NCI-H748 (cell line): Measurements from ENCODE around the gene ARHGAP15.

Experiments used
- DNase-seq: peaks from one replicate; lab custom pipeline; 2025; ENCODE audit not compliant: unreplicated experiment; lab: John Stamatoyannopoulos, UW

The ARHGAP15 gene

DNA sequence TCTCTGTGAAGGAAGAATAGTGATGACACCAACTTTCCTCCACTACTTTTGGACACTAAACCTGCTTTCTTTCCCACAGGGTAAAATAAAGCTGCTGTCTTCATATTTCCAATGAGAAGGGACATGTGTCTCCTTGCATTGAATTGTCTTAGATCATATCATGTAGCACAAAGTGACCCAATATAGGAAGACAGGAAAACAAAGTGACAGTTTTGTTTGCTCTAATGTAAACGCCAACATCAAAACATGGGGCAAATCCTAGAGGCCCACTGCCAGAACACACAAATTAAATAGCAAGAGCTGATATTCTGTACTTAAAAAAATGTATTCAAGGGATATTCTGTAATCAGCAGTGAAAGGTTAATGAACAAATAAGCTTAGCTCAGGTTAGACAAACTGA lies 36.1 kb downstream of the ARHGAP15 start:
- no peak for DNase-seq

DNA sequence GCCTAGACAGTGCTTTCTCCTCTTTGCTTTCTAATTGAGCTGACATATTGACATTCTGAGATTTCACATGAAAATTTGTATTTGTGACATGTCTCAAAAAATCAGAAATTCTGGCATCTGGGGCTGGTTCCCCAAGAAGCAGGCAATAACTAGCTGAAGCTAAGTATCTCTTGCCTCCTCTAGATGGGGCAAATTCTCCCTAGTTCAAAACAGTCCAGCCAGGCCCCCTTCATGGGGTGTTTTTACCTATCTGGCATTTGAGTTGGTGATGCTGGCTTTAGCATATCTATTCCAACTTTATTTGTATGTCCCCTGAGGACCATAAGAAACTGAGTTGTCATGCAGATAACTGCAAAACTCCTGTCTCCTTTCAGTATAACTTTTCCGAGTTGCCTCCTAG lies 39.9 kb downstream of the ARHGAP15 start:
- no peak for DNase-seq

DNA sequence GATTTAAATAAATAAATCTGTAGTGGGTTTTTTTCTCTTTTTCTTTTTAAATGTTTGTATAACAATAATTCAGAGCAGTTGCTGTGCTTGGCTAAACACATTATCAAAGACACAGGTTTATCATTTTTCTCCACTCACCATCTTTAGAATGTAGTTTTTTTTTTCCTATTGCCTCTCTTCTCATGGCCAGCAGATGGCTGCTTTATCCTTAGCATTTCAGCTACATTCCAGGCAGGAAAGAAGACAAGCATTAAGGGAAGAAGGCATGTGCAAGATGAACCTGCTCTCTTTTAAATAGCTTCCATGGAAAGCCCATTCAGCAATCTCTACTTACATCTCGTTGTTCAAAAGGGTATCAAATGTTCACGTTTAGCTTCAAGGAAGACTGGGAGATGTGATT lies 42.6 kb downstream of the ARHGAP15 start:
- DNase-seq: peak; percentile 5

DNA sequence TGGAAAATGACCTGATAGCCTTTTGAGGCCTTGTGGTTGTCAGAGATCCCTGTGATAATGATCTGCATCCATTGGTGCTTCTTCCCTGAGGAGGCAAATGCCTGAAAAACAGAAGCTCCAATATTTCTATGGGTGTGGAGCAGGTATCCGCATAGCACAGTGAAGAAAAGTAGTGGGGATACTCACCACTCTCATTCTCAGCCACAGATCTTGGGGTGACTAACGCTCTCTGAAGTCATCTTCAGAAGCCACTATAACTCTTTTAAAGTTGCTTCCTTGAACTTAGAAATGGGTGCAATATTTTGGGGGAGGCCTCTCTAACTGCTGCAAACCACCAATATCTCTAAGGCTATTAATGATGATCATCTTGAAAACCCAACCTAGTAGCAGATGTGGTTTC lies 46.2 kb downstream of the ARHGAP15 start:
- no peak for DNase-seq

DNA sequence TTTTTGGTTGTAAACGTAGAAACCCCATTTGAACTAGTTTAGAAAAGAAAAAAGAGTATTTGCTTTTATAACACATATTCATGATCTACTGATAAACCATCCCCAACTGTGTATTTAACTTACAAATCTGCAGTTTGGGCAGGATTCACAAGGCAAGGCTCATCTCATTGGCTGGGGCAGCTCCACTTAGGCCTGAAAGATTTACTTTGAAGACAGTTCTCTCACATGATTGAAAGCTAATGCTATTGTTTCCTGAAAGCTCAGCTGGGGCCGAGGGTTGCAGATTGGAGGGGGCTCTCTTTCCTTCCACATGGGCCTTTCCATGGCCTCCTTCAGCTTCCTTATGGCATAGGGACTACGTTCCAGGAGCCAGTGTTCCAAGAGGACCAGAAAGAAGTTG lies 47.4 kb downstream of the ARHGAP15 start:
- no peak for DNase-seq

DNA sequence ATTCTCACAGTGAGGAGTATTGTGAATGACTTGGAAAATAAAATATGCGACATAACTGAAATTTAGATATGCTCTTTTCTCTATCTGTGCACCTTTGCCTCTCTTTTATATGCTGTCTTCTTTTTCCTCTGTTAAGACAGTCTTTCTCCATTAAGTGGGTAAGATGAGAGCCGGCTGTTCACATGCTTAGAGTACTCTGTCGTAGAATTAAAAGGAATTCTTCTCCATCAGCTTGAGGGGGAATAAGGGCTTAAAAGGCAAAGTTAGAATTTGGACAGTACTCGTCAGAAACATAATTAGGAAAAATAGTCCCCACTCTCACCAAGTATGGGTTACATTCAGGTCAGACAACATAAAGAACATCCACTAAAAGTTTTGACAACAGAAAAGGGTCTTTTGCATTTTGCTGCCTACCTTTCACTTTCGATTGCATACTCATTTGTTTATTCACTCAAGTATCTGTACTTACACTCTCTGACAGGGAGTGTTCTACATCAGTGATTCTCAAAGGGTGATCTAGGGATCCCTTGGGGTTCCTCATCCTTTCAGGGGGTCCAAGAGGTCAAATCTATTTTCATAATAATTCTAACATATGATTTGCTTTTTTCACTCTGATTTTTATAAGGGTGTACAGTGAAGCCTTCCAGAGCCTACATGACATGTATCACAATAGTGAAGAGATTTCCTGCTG lies 48.0 kb downstream of the ARHGAP15 start:
- no peak for DNase-seq

DNA sequence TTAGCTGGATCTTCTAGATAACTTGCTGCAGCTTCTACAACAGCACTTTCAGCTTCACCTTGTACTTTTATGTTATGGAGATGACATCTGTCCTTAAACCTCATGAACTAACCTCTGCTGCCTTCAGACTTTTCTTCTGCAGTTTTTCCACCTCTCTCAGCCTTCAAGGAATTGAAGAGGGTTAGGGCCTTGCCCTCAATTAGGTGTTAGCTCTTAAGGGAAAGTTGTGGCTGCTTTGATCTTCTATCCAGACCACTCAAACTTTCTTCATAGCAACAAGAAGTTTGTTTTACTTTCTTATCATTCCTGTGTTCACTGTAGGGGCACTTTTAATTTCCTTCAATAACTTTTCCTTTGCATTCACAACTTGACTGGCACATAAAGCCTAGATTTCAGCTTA lies 52.3 kb downstream of the ARHGAP15 start:
- no peak for DNase-seq

DNA sequence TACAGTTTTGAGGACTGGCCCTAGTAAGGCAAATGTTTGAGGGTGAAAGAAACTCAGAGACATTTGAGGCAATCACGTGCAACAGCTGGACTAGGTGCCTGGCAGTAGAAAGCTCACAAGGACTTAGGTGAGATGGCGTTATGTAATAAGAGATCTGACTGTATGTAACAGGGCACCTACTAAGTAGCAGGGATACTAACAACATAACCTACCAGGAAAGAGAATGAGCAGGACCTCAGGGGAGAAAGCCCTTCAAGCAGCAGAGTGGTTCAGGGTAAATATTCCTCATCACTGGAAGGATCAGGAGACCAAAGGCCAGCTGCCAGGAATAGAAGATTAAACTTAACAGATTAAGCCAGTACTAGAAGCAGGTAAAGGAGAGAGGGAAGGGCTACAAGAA lies 53.4 kb downstream of the ARHGAP15 start:
- no peak for DNase-seq

DNA sequence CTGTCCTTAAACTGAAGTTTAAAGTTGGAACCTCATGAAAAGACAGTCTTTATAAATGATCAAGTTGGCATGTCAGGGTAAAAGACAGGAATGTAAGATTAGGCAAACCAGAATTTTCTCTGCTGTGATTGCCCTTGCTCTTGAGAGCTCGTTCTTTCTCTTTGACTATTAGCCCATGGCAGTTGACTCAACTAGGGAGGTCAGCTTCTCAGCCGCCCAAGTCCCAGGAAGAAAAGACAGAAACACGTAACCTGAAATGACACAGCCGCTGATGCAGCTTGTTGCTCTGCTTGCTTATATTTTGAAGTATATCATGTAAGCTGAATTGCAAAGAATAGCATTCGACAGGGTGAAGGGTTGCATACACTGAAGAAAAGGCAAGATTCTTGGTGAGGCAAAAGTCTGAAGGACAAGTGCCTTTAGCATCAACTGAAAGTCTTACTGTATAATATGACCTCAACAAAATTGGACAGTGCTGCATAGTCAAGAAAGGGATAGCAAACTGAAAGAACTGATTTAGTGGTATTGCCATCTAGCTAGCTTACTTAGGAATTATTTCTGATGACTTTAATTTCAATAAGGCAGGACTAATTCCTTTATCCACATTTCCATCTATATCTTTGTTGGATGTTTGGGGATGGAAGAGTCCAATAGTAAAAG lies 54.7 kb downstream of the ARHGAP15 start:
- no peak for DNase-seq

DNA sequence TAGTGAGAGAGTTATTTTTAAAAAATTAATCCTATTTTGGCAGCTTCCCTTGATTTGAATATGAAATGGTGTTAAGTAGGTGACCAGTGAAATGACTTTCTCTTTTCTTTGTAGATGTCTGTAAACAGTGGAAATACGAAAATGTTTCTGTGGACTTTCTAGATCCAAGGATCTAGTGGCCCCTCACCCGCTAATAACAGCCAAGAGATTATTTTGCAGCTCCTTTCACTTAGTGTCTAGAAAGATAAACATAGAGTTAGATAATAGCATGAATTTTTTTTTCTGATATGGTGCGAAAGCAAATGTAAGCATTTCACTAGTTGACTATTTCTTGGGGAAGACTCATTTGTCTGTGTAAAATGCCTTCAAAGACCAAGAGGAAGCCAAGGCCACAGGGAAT lies 57.7 kb downstream of the ARHGAP15 start:
- no peak for DNase-seq

DNA sequence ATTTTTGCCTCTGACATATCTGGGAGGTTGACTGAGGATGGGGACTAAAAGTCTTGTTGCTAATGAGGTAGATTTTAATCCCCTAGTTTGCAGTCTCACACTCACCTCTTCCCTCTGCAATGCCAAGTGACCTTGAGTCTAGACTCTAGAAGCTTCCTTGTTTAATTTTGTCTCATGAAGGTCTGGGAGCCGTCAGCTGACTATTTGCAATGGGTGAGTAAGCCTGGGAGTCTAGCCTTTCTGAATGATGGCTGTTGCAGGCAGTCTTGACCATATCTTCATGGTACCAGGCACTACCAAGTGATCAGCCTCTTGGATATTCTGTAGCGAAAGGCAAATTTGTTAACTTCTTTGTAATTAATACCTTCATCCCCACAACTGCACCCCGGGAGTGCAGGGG lies 61.2 kb downstream of the ARHGAP15 start:
- no peak for DNase-seq

DNA sequence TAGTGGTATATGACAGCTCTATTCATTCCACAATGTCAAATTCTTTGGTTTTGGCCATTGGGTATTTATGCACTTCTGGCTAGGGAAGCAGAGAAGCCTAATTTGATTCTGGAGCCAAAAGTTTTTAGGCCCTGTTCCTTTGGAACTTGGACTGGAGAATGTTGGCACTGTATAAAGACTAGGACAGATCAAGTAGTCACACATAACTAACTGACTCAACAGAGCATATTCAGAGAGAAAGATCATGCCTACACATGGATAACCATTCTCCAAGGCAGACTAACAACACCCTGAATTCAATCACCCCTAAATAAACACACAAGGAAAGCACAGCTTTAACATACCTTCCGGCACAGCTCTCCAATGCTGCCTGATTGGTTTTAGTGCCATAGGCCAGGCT lies 62.9 kb downstream of the ARHGAP15 start:
- DNase-seq: no peak

DNA sequence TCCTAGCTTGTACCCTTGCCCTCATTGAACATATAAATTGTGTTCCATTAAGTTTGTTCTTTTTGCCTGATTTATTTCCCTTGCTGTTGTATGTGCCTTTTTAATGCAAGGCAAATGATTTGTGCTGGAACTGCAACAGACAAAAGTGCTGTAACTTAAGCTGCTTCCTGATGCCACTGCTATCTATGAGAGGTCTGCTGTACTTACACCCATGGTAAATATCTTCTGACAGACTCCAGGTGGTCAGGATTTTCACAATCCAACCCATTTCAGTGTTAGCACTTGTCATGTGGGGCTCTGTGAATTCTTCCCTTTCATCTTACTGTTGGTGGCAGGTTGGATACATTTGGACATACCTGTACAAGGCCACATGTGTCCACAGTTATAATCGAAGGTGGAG lies 63.5 kb downstream of the ARHGAP15 start:
- no peak for DNase-seq

DNA sequence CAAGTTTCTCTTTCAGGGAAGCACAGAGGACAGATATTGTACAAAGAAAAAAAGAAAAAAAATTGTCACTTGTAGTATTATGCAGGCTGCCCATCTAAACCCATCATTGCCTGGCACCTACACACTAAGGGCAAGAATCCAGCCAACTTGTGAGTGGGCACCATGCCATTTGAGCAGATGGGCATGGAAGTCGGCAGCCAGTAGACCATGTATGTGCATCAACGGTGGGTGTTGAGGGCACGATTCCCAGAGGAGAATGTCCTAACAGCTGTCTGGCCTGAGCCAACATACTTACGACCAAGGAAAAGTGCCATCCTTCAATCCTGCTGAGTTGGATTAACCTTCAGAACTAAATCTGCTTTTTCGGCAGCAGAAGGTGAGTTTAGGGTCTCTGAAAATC lies 63.9 kb downstream of the ARHGAP15 start:
- DNase-seq: no peak

DNA sequence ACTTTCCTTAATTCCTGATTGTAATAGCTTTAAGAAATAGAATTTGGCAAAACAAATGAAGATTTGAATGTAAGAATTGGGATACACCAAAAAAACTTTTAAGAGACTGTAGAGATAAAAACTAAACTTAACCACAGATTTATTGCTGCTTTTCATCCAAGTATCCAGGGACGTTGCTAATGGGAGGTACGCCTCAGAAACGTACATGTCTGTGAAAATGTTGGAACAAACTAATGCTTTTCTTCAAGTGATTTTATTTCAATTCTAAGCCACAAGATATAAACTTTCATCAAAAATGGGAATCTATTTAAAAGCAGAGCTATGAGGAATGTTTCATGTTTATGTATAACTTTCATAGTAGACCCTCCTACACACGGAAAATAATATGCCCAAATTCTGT lies 66.3 kb downstream of the ARHGAP15 start:
- no peak for DNase-seq

DNA sequence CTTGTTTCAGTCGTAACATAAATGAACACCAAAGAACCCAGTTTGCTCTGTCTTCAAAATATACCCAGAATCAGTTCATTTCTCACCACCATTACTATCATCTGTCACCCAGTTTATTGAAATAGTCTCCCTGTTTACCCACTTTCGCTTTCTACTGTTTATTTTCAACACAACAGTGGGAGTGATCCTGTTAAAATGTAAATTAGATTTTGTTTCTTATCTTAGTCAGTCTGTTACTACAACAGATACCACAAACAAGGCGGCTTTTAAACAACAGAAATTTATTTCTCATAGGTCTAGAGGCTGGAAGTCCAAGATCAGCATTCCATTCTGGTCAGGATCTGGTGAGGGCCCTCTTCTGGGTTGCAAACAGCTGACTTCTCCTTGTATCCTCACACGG lies 74.8 kb downstream of the ARHGAP15 start:
- DNase-seq: no peak

DNA sequence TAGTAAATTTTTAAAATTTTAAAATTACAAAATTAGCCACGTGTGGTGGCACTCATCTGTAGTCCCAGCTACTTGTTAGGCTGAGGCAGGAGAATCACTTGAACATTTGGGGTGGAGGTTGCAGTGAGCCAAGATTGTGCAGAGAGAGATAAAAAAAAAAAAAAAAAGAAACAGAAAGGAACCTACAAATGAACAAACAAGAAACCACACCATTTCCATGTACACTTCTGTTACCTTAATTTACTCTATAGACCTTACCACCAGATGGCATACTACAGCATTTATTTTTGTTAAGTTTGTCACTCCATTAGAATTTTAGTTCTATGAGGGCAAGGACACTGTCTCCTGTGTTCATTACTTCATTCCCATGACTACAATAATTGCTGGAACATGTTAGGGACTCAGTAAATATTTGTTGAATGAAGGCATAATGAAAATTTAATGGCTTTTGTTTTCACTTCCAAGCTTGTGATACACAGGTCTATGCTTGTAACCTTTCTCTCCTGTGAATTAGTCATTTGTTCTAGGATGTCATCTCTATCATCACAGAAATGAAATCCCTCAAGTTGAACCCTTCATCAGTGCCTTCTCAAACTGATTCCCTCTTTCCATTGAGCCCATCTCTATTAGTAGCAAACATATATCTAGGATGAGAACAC lies 76.0 kb downstream of the ARHGAP15 start:
- DNase-seq: peak; percentile 10

DNA sequence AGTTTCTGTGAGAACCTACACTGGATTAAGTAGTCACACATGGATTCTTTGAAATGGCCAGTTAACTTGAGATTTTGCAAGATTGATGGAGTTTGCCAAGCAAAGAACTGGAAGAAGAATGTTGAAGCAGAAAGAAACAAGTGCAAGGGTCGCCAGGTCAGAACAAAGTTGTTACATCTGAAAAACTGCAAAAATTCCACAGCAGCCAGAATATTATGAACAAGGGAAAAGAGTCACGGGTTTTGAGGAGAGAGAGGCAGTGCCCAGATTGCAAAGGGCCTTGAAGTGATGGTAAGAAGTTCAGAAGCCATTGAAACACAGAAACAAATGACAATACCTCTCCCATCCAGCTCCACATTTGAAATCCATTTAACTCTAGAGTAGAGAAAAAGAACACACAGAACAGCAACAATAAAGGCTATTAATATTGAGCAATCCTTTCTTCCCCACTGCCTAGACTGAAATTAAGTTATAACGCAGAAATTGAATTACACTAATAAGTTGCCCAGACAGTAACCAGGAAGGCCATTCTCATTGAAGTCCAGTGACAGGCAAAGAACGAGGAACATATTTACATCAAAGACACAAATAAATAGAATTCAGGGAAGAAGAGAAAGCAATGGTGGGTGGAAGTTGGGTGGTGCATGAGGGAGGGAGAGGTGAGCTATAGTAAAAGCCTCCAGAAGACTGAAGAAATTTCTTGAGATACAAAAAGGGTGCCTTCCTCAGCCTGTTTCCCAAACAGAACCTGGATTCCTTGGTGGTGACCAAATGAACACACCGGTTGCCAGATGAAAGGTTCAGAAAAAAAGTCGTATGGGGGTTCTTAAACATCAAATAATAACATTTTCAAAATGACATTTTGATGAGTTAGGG lies 80.6 kb downstream of the ARHGAP15 start:
- no peak for DNase-seq

DNA sequence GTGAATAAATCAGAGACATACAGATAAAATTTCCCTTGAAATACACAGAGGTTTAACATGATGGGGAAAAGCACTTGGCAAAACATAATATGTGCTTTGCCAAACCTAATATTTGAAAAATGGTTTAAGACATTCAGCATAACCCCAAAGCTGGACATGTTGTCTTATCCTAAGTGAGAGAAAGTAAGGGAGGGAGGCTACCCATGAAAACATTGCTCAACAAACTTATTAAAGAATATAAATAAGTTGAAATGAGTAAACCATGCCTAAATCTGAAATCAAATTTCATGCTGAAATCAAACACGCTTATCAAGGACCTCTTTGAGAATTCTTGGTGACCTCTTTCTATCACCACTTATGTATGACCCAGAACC lies 81.2 kb downstream of the ARHGAP15 start:
- no peak for DNase-seq

DNA sequence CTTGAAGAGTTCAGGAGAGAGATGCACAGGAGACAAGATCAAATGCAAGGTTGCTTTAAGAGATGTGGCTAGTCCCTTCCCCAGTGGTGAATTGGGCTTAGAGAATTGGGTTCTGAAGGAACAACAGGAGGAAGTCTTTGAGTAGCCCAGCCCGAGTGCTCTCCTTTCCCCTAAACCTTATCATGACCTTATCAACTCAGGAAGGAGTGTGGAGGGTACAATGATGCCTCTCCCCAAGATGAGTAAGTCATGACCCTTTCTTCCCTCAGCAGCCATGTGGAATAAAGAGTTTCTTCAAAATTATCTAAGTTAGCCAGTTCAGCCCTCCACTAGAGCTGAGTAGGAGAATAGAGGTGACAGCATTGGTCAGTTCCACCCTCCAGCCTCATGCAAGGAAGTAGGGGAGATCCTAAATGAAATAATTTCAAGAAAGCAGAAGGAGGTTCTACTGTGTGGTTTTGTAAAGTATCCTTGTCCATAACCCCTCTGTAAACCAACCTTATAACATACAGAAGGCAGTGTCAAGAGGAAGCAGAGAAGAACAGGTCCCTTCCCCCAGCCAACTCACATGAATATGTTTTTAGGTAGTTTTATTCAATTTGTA lies 88.4 kb downstream of the ARHGAP15 start:
- no peak for DNase-seq

DNA sequence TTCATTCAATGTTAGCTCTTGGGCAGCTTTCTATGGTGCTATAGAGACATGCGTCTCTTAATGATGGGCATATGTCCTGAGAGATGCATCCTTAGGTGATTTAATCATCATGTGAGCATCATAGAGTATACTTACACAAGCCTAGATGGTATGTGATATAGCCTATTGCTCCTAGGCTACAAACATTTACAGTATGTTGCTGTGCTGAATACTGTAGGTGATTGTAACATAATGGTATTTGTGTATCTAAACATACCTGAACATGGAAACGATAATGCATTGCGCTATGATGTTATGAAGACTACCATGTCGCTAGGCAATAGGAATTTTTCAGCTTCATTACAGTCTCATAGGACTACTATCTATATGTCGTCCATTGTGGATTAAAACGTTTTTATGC lies 89.4 kb downstream of the ARHGAP15 start:
- no peak for DNase-seq
